DMS 273 (cell line): ENCODE results near the gene XIRP2.

ENCODE experiments used
- DNase-seq: peaks from one replicate; lab custom pipeline; 2025; ENCODE audit not compliant: unreplicated experiment; lab: John Stamatoyannopoulos, UW

Gene XIRP2

DNA sequence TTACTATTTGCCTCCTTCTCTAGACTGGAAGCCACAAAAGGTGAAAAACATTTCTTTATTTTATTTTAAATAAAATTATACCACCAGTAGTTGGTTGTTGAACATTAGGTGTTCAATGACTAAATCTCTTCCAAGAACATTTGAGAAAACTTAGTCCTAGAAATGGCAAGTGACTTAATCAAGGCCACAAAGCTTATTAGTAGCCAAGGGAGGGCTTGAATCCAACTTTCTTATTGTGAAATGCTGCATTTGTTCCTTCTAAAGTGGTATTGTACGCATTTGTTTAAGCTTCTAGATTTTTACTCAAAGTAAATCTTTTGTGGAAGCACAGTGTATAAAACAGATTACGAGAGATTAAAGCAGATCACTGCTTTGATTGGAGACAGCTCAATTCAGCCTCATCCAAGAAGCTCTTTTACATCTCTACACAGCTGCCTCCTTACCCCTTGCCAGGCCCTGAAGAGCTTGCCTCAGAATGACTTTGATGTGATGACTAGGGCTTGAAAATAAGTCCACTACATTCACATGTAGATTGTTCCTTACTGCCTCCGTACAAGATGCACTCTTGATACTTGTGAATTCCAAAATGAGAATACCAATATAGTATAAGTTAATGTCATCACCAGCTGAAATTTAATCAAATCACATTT is 244.8 kb downstream of the XIRP2 start:
- DNase-seq: no peak

GRCh38 chr2:167133614-167134013 is 245.3 kb downstream of the XIRP2 start:
- no peak for DNase-seq

GRCh38 chr2:167134381-167135072 is 246.2 kb downstream of the XIRP2 start:
- DNase-seq: no peak

- no peak for DNase-seq
These were observed 247.4 kb downstream of the XIRP2 start for GRCh38 chr2:167135706-167136105.

DNA sequence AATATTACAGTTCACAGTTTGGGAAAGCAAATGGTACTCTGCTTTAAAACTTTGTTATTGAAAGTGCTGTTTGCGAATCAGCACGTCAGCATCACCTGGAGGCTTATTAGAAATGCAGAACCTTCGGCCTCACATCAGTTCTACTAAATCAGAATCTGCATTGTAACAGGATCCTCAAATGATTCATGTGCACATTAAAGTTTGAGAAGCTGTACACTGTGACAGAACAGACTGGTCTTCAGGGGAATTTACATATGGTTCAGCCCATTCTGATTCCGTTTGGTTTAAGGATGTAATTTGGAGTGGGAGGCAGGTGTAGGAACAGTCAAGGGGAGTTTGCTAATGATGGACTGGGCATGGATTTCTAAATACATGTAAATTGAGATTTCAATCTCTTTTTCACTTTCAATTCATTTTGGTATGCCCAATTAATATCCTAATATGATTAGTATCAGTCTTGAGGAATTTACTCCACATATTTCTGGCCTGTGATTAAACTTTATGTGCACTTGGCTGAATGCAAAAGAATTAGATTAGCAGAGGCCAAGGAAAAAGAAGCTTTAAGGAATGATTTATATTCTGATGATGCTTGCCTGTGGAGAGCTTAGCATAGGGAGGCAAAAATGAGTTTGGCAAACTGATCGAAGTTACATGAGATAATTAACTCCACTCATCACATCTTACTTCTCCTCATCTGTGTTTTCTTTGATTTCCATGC is 248.8 kb downstream of the XIRP2 start:
- no peak for DNase-seq

DNA sequence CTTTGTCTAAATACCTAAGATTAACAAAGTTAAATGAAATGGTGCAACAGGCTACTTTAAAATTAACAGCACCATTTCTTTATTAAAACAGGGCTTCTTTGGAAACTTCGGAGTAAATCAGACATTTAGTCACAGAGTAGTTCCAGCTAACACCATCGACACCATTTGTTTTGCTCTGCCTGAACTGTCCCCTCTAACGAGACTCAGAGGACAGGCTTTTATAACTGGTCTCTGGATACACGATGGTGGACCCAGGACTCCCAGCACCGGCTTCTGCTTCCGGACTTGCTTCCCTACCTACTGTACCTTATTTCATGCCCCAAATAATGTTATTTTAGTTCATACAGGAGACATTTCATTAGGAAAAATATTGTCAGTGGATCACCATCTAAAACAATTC is 252.1 kb downstream of the XIRP2 start:
- DNase-seq: no peak

GRCh38 chr2:167140767-167141166 is 252.5 kb downstream of the XIRP2 start:
- peak; percentile 45 for DNase-seq

GRCh38 chr2:167142554-167142953 is 254.3 kb downstream of the XIRP2 start:
- DNase-seq: no peak

DNA sequence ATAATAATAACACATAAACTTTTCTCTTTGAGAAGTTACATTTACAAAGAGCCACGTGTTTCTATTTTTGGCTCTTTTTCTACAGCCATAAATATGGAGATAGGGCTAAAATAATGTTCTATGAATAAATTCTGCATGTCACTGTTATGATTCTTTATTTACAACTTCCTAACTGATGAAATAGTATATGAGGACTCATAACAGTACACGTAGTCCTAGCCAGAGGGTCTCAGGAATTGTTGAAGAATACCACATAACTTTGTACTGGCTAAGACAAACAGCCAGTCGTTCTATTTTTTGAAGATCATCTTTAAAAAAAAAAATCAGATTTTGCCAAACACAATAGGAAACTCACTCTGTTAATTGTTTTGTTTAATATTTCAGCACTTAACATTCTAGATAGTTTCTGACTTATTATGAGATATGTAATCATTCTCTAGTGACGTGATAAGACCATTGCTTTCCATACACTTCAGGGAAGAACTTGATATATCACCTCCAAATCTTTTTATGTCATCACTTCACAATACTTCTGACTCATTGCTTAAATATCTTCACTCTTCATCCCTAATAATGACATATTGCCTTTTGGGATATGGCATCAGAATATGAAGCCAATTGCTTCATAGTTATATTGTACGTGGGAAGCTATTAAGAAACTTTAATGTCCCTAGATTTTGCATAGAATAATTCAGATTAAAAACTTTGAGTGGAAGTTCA is 256.1 kb downstream of the XIRP2 start:
- DNase-seq: no peak

- no peak for DNase-seq
These were observed 259.1 kb downstream of the XIRP2 start for GRCh38 chr2:167147271-167147941.

- DNase-seq: no peak
These were observed 263.6 kb downstream of the XIRP2 start for GRCh38 chr2:167151894-167152293.

GRCh38 chr2:167157523-167157922 is 269.2 kb downstream of the XIRP2 start:
- DNase-seq: no peak

- no peak for DNase-seq
These were observed 288.9 kb downstream of the XIRP2 start for GRCh38 chr2:167177196-167177595.

DNA sequence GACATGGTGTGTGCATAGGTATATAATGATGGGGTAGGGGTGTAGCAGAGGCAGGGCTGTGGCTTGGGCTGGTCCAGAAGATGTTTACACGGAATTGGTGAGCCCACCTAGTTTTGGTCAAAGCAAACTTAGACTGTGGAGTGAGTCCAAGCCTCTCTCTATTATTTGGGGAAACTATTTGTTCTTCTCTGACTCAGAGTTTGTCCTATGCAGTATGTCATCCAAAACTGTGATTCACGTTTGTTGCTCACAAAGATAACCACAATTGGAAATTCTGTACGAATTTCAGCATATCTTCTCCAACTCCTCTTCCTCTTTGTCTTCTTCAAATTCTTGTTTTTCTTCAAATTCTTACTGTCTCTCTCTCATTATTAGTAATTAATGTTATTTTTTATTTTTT is 292.9 kb downstream of the XIRP2 start:
- DNase-seq: no peak

DNA sequence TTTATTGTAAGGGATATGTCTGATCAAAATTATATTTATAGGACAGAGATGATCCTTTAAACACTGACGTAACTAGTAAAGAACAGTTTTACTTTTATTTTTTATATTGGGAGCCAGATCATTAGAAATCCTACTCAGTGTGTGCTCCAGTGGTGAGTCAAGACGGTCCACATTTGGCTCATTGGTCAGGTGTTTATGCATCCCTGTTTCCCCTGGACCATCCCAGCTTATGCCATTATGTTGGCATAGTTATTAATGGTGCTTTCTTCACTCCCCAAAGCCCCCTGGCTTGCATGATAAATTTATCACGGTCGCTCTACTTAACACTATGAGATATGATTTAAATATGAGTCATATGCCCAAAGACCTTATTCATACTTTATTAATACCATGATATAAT is 293.4 kb downstream of the XIRP2 start:
- DNase-seq: no peak

GRCh38 chr2:167182403-167182802 is 294.1 kb downstream of the XIRP2 start:
- no peak for DNase-seq

DNA sequence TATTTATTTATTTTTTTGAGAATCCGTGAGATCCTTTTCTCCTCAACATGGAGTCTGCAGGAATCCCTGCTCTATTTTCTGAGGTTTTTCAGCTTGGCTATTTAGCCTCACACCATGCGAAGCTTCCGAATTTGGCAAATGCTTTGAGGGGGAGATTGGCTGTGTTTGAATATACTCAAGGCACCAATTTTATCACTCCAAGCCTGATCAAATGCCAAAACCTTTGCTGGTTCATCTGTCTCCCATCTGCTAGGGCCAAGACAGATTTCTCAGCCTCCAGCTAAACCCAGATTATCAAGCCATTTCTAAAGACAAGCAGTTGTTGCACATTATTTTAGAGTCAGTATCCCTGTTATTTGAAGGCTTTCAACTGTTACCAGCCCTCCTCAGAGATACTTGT is 295.7 kb downstream of the XIRP2 start:
- peak; percentile 83 for DNase-seq

DNA sequence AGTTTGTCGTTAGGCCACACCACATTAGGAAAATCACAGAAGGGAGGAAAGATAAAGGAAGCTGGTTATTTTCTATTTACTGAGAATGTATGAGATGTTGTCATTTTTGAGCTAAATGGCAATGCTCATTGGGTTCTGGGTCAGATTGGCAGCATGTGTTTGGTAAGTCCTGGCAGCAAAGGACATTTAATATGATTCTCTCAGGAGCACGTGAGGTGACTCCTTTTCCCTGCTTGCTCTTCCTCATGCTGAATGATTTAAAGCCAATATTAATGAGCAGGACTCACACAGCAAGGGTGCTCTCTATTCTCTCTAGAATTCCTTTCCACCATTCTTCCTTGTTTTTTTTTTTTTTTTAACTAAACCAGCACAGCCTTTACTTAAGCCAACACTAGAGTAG is 298.2 kb downstream of the XIRP2 start:
- DNase-seq: no peak

- DNase-seq: no peak
These were observed 298.9 kb downstream of the XIRP2 start for GRCh38 chr2:167187049-167187727.
